Skeletal muscle satellite cell (primary cell): Measurements from ENCODE around the gene TMC1.

Experiments used
- H3K27me3 ChIP-seq: 2 replicates; pipeline ENCODE4 v1.7.0; 2013; ENCODE audit warnings: low read length; ENCODE audit not compliant: control insufficient read depth, insufficient read depth
- H3K36me3 ChIP-seq: 2 replicates; pipeline ENCODE4 v1.7.0; 2013; ENCODE audit warnings: mild to moderate bottlenecking, control low read depth, low read length; ENCODE audit not compliant: insufficient read depth
- H3K4me1 ChIP-seq: 2 replicates; pipeline ENCODE4 v1.7.0; 2013; ENCODE audit warnings: low read length; ENCODE audit not compliant: control insufficient read depth, insufficient read depth
- H3K4me2 ChIP-seq: 2 replicates; pipeline ENCODE4 v1.7.0; 2013; ENCODE audit warnings: mild to moderate bottlenecking, low read length
- H3K4me3 ChIP-seq: 2 replicates; pipeline ENCODE4 v1.7.0; 2013; ENCODE audit warnings: low read length
- H3K9ac ChIP-seq: 2 replicates; pipeline ENCODE4 v1.7.0; 2013; ENCODE audit warnings: mild to moderate bottlenecking, low read depth, low read length, moderate library complexity
- H3K9me3 ChIP-seq: replicated peaks from 2 replicates; pipeline ENCODE4 v1.7.0; 2013; ENCODE audit warnings: mild to moderate bottlenecking, control low read depth, low read length

The TMC1 gene

DNA sequence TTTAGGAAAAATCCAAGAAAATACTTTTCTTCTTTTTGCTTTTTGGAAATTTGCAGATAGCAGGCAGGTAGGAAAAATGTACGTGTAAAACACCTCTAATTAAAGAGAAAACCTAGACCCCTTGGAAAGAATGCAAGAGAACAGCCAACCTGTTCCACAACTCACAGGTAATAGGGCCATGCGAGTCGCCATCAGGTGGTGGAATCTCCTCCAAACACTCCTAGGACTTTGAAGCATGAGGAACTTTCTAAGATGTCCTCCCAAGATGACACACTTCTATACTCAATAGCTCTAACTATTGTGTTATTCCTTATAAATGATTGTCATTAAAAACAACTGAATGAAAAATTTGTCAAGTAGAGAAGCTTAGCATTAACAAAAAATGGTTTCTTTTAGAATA lies 174.0 kb downstream of the TMC1 start:
- Histone ChIP-seq H3K4me1 (no peaks in the 10 kb centered on the region), H3K36me3 (no peaks in the 10 kb centered on the region), H3K9me3 (no peaks in the 10 kb centered on the region), H3K27me3 (no peaks in the 10 kb centered on the region), H3K9ac (no peak overlapping the region), H3K4me2 (no peak overlapping the region), H3K4me3 (no peak overlapping the region)

DNA sequence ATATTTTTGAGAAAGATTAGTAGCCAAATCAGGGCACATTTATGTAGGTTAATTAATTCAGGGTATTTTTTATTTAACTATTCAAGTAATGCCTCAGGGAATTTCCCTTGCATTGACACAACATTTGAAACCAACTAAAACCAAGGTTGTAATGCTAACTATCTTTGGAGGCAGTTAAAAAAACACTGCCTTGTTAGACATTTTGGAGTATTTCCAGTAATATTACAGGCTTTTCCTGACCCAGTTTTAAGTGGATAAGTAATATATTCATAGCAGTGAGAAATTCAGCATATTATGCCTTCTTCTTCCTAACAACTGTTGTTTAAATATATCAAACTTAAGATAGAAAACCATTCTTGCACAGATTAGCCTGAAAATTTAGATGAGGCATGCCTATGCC lies 175.1 kb downstream of the TMC1 start:
- H3K36me3 ChIP-seq = no peaks in the 10 kb centered on the region
- H3K4me2 ChIP-seq = no peak overlapping the region
- no peak overlapping the region for H3K4me3 ChIP-seq
- no peaks in the 10 kb centered on the region for H3K9me3 ChIP-seq
- H3K4me1 ChIP-seq = no peaks in the 10 kb centered on the region
- H3K27me3 ChIP-seq = no peaks in the 10 kb centered on the region
- no peak overlapping the region for H3K9ac ChIP-seq

DNA sequence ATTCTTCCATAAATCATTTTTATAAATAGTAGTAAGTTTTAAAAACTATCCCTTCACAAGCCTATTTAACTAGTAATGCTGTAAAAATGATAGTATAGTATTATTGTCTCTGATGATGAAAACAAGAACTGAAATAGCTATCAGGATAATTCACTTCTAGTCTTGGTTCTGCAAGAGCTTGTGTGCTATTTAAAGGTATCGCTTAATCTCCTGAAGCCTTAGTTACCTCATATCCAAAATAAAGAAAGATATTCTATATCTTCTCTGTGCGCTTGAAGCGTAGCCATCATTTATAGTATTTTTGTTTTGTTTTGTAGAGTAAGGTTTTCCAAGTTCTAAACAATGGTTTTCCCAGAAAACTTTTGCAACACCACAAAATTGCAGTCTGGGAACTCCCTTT lies 180.1 kb downstream of the TMC1 start:
- Histone ChIP-seq H3K4me3 (no peak overlapping the region), H3K9me3 (no peaks in the 10 kb centered on the region), H3K27me3 (no peaks in the 10 kb centered on the region), H3K4me1 (no peaks in the 10 kb centered on the region), H3K36me3 (no peaks in the 10 kb centered on the region), H3K9ac (no peak overlapping the region), H3K4me2 (no peak overlapping the region)

DNA sequence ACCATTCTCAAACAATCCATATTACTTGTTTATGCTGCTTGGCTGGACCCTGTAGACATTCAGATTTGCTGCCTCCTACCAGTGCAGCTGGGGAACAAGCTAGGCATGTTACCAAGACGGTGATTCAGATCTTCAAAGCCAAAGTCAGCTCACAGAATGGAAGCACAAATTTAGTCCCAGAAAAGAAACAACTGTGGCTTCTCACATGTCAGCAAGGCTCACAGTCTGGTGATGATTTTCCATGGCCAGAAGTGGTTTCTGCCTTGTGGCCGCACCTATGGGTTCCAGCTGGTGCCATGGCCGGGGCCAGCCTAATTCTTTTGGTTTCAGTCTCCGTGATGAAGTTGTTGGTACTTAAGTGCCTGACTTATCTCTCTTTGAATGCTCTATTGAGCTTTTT lies 182.2 kb downstream of the TMC1 start:
- H3K36me3 ChIP-seq = no peaks in the 10 kb centered on the region
- peak overlapping the region; percentile 52 for H3K4me2 ChIP-seq
- H3K4me3 ChIP-seq = no peak overlapping the region
- H3K4me1 ChIP-seq = no peaks in the 10 kb centered on the region
- no peaks in the 10 kb centered on the region for H3K27me3 ChIP-seq
- no peak overlapping the region for H3K9ac ChIP-seq
- no peaks in the 10 kb centered on the region for H3K9me3 ChIP-seq

DNA sequence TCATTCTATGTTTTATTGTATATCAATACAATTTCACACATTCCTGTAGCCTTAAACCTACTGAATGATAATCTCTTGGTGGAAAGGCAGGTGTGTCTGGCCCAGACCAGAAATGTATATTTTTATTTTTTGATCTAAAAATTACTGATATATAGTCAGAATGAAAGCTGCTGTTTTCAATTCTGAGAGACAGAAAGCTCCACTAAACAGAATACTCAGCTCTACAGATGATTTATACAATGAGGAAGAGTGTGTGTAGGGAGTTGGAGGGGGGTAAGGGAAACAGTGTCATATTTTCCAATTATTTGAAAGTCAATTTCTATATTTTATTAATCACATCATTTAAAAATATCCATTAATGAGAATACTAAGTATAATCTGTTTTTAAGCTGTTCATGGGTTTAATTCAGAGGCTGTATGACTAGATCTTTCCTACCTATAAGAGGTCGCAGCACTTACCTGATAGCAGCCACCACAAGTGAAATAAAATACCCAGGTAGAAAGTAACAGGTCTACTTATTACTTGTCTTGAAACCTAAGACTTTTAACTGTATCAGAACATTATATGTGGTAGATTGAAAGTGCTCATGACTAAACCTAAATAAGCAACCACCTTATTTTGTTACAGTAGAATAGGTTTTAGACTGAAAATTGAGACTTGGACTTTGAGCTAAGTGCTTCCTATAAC lies 183.4 kb downstream of the TMC1 start:
- Histone ChIP-seq H3K36me3 (no peaks in the 10 kb centered on the region), H3K9me3 (no peaks in the 10 kb centered on the region), H3K9ac (no peak overlapping the region), H3K27me3 (no peaks in the 10 kb centered on the region), H3K4me2 (no peak overlapping the region), H3K4me3 (no peak overlapping the region), H3K4me1 (no peaks in the 10 kb centered on the region)

DNA sequence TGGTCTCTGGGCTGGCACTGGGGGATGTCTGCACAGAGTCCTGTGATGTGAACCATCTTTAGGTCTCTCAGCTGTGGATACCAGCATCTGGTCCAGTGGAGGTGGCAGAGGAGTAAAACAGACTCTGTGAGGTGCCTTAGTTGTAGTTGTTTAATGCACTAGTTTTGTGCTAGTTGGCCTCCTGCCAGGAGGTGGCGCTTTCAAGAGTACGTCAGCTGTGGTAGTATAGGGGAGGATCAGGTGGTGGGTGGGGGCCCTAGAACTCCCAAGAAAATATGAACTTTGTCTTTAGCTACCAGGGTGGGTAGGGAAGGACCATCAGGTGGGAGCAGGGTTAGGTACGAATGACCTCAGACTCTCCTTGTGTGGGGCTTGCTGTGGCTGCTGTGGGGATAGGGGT lies 197.1 kb downstream of the TMC1 start:
- Histone ChIP-seq H3K9ac (no peak overlapping the region), H3K27me3 (peaks cover 3% of the 10 kb centered on the region), H3K36me3 (no peaks in the 10 kb centered on the region), H3K4me3 (no peak overlapping the region), H3K4me1 (no peaks in the 10 kb centered on the region), H3K4me2 (no peak overlapping the region), H3K9me3 (no peaks in the 10 kb centered on the region)

DNA sequence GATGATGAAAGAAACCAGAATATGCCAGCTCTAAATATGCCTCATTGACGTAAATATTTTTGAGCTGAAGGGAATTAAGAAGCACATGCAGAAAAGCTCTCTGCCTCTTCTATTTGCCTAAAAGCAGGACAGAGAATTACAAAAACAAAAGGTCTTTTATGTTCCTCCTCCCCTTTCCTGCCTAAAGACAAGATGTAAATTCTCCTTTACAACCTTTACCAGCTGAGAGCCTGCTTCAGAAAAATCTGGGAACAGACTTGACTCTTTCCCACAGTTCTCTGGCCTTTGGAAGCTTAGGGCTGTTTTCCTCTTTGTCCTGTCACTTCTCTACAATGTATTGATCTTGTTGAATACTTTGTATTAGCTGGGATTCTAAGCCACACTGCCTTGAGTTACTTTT lies 199.7 kb downstream of the TMC1 start:
- H3K4me1 ChIP-seq = no peaks in the 10 kb centered on the region
- H3K4me2 ChIP-seq = no peak overlapping the region
- no peaks in the 10 kb centered on the region for H3K9me3 ChIP-seq
- H3K4me3 ChIP-seq = no peak overlapping the region
- peaks cover 3% of the 10 kb centered on the region for H3K27me3 ChIP-seq
- H3K9ac ChIP-seq = no peak overlapping the region
- no peaks in the 10 kb centered on the region for H3K36me3 ChIP-seq

DNA sequence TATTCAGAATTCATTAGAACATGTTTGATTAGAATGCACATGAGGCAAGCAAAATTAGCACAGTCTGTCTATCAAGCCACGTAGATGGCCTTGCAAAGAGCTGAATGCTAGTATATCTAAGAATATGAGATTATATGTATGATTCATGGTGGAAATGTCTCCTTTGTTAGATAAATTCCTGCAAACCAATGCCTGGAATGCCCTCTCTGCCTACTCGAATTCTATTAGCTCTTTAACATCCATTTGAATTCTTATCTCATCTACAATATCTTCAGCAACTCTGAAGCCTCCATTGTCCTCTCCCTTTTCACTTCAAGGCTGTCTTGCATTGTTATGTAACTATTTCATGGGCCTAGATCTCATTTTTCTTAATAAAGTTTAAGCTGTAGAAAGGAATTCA lies 205.5 kb downstream of the TMC1 start:
- Histone ChIP-seq H3K4me2 (no peak overlapping the region), H3K4me1 (no peaks in the 10 kb centered on the region), H3K4me3 (no peak overlapping the region), H3K27me3 (no peaks in the 10 kb centered on the region), H3K36me3 (no peaks in the 10 kb centered on the region), H3K9me3 (no peaks in the 10 kb centered on the region), H3K9ac (no peak overlapping the region)

DNA sequence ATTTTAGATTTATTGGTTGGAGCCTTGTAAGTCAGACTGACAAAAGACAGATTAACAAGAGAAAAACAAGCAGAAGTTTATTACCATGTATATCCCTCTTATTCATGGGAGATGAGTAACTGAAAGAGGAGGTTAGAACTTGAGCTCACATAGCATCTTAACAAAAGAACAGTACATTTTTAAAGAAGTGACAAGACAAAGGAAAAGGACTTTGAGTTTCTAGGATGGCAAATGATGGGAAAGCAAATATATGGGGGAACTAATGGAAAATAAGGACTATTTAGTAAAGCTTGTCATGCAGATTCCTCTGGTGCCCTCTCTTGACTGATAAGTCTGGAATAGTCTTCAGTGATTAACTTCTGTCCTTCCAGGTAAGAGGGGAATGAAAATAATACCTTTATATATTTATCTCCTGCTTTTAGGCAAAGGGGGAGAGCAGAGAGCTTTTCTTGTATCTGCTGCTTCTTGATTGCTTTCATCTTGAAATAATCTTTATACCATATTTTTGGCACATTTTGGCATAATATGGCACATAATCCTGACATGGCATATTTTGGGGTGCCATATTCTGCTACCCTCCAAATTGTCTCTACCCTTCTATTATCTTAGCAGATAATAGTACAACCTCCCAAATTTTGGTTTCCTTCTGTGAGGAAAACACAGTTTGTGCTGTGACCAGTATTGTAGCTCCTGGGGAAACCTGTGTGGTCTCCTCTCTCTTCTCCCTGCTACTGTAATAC lies 206.8 kb downstream of the TMC1 start:
- Histone ChIP-seq H3K4me2 (no peak overlapping the region), H3K9me3 (no peaks in the 10 kb centered on the region), H3K4me3 (no peak overlapping the region), H3K4me1 (no peaks in the 10 kb centered on the region), H3K9ac (no peak overlapping the region), H3K36me3 (no peaks in the 10 kb centered on the region), H3K27me3 (no peaks in the 10 kb centered on the region)

DNA sequence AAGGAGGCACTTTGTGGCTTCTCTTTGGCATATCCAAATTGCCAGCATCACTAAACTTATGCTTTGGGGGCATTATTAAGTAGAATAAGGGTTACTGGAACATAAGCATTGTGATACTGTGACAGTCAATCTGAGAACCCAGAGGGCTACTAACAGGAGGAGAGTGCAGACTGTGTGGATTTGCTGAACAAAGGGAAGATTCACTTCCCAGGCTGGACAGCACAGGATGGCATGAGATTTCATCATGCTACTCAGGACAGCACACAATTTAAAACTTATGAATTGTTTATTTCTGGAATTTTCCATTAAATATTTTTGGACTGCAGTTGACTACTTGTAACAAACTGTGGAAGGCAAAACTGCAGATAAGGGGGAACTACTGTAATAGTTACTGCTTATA lies 212.5 kb downstream of the TMC1 start:
- Histone ChIP-seq H3K27me3 (peaks cover 3% of the 10 kb centered on the region), H3K4me3 (no peak overlapping the region), H3K9me3 (no peaks in the 10 kb centered on the region), H3K4me1 (no peaks in the 10 kb centered on the region), H3K9ac (no peak overlapping the region), H3K36me3 (no peaks in the 10 kb centered on the region), H3K4me2 (no peak overlapping the region)

DNA sequence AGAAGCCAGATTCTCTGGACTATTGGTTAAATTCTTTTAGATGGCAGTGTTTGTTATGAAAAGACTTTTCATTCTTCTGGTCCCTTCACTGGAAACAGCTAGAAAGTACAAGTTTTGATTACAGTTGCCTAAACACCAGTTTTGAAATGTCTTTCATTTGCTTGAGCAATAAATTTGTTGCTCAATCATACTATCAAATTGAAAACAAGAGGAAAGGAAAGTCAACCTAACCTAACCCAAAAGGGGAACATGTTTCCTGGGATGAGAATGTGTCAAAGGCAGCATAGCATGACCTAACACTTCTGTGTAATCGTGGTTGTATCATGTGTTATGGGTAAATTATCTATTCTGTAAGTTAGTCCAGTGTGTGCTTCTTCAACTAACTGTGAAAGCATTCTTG lies 213.2 kb downstream of the TMC1 start:
- H3K4me2 ChIP-seq = no peak overlapping the region
- no peak overlapping the region for H3K4me3 ChIP-seq
- H3K4me1 ChIP-seq = no peaks in the 10 kb centered on the region
- H3K9ac ChIP-seq = no peak overlapping the region
- H3K36me3 ChIP-seq = no peaks in the 10 kb centered on the region
- no peaks in the 10 kb centered on the region for H3K9me3 ChIP-seq
- H3K27me3 ChIP-seq = peaks cover 3% of the 10 kb centered on the region

DNA sequence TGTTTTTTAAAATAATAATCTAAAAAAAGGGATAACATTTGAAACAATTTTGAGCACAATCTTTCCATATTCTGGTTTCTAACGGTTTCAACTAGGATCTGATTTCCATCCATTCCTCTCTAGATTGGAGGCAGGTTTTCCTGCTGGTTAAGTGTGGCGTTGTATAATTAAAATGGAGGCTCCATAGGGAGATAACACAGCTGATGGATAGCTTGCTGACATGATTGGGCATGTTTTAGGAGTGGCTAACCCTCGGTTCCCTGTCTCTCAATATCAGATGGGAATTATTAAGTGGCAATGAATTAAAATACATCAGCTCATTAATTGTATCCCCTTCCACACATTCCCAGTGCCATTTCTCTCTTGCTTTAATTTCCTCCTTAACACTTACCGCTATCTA lies 222.4 kb downstream of the TMC1 start:
- no peaks in the 10 kb centered on the region for H3K36me3 ChIP-seq
- H3K9me3 ChIP-seq = no peaks in the 10 kb centered on the region
- no peaks in the 10 kb centered on the region for H3K27me3 ChIP-seq
- no peak overlapping the region for H3K4me3 ChIP-seq
- no peaks in the 10 kb centered on the region for H3K4me1 ChIP-seq
- no peak overlapping the region for H3K9ac ChIP-seq
- no peak overlapping the region for H3K4me2 ChIP-seq
